Measurements from ENCODE around the gene OR2L5. TPM values are rescaled to one million over a fixed set of nuclear protein-coding genes. Genes with fewer than 3 reads are reported as not detected.
A peak's percentile ranks its signal among the peaks of the same experiment; 100 is the strongest.

OR2L5 gene, protein sequence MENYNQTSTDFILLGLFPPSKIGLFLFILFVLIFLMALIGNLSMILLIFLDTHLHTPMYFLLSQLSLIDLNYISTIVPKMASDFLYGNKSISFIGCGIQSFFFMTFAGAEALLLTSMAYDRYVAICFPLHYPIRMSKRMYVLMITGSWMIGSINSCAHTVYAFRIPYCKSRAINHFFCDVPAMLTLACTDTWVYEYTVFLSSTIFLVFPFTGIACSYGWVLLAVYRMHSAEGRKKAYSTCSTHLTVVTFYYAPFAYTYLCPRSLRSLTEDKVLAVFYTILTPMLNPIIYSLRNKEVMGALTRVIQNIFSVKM
- total RNA-seq (not detected in 2 replicates), polyA plus RNA-seq (not detected in 2 replicates), polyA minus RNA-seq (0.15 TPM in 1 of 2 replicates, not detected in the other), Bru-seq, nascent RNA (percentile 7 among the genes with signal in this experiment), BruChase-seq, experiment 1, labeled RNA remaining after a 6-hour chase (percentile 18 among the genes with signal in this experiment), BruChase-seq, experiment 2, labeled RNA remaining after a 2-hour chase (percentile 21 among the genes with signal in this experiment)
- polyA plus RNA-seq (2011; cell fraction: cytosol; rRNA removed): not detected in 2 replicates
- polyA plus RNA-seq (2011; cell fraction: nucleus; rRNA removed): 0.10 TPM in 1 of 2 replicates, not detected in the other
- not detected in 2 replicates for polyA plus RNA-seq (2012)
- polyA minus RNA-seq (2011; cell fraction: cytosol; rRNA and poly(A)+ RNA removed): not detected
- 0.29 and 0.34 TPM in 2 replicates for polyA minus RNA-seq (2011; cell fraction: nucleus; rRNA and poly(A)+ RNA removed)
- long read RNA-seq: 0 reads

- Histone ChIP-seq H3K4me3 (replicated peaks in 1 of 3; ENCODE audit: insufficient read depth in 1 of 3, low read depth in 1 of 3, low read length in 3 of 3) (no peak within 1 kb of the TSS), H2AFZ (ENCODE audit: low read depth, low read length) (no peak within 1 kb of the TSS), H3K4me1 (ENCODE audit: control insufficient read depth, extremely low read depth, insufficient read depth, low read length) (no peaks in the 10 kb centered on the region), H4K20me1 (replicated peaks; ENCODE audit: control insufficient read depth, extremely low read depth, insufficient read depth, low read length) (no peaks in the 10 kb centered on the region), H3K27ac (ENCODE audit: insufficient read depth, low read depth, low read length) (no peak within 1 kb of the TSS), H3K36me3 (ENCODE audit: control insufficient read depth in 2 of 2, extremely low read depth in 1 of 2, insufficient read depth in 2 of 2, low read length in 2 of 2) (no peaks in the 10 kb centered on the region), H3K27me3 (ENCODE audit: control insufficient read depth in 2 of 2, insufficient read depth in 2 of 2, low read length in 2 of 2) (no peaks in the 10 kb centered on the region), H3K79me2 (ENCODE audit: control insufficient read depth, insufficient read depth, low read length) (no peaks in the 10 kb centered on the region), H3K9me1 (replicated peaks; ENCODE audit: control insufficient read depth, extremely low read depth, insufficient read depth, low read length) (no peaks in the 10 kb centered on the region), H3K9ac (replicated peaks; ENCODE audit: extremely low read depth, insufficient read depth, low read length) (no peak within 1 kb of the TSS), H3K9me3 (replicated peaks; ENCODE audit: control insufficient read depth, insufficient read depth, low read length) (peaks cover 2% of the 10 kb centered on the region), H3K4me2 (ENCODE audit: insufficient read depth, low read length) (no peak within 1 kb of the TSS)
- FAIRE-seq: no peak
- dilution Hi-C loops (cut with MboI; ENCODE audit: extremely low pct_ligation_motif_present, low sequenced_read_pairs): no loop called here
- ChIA-PET POLR2A (no interaction called here), CTCF (no interaction called here)
- BruUV-seq (replicated peaks): no TSS peak
- DNase-seq (ENCODE audit: low read depth, low spot score): no peak
- intact Hi-C loops (cut with micrococcal nuclease): no loop called here
- TF ChIP-seq EZH2 (IDR thresholded peaks at IDR 0.05; ENCODE audit: borderline replicate concordance, low read depth, low read length, severe bottlenecking): no peak
- TF ChIP-seq, protein P1, sequence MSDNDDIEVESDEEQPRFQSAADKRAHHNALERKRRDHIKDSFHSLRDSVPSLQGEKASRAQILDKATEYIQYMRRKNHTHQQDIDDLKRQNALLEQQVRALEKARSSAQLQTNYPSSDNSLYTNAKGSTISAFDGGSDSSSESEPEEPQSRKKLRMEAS (IDR thresholded peaks at IDR 0.05; ENCODE audit: insufficient read depth, insufficient read length): no peak
- TF ChIP-seq POLR2AphosphoS5 (IDR thresholded peaks at IDR 0.05; ENCODE audit: insufficient read depth, low read depth, low read length): no peak
- TF ChIP-seq MYC (IDR thresholded peaks at IDR 0.05; ENCODE audit: low read depth, low read length): no peak
- TF ChIP-seq FOS (IDR thresholded peaks at IDR 0.05; ENCODE audit: borderline replicate concordance, insufficient read depth, low read length): no peak
- TF ChIP-seq JUN (IDR thresholded peaks at IDR 0.05; ENCODE audit: borderline replicate concordance, insufficient read depth, insufficient read length, low read depth): no peak
- no peak for TF ChIP-seq GATA2 (IDR thresholded peaks at IDR 0.05; ENCODE audit: insufficient read depth, insufficient read length, low read depth, low read length)
- TF ChIP-seq CTCF (IDR thresholded peaks at IDR 0.05; ENCODE audit: extremely low read depth in 1 of 2, insufficient read depth in 1 of 2, low read depth in 1 of 2, low read length in 2 of 2): no peak
- TF ChIP-seq POLR2A (IDR thresholded peaks at IDR 0.05; ENCODE audit: low read depth, low read length): no peak
Observed at GRCh38 chr1:248013229-248013710, at the start of gene OR2L5. Gene OR2L5, plus strand, starts transcription at chr1:248013660. Its CDS starts 8,288 bp downstream, at chr1:248021948.
